Mesenchymal stem cell (in vitro differentiated cells and primary cell): ENCODE measurements around the gene ARL17B.
A peak's percentile ranks its signal among the peaks of the same experiment; 100 is the strongest.
"Not testable (repeated sequence)": the region's sequence is repeated elsewhere in the genome, so short reads cannot be mapped to it uniquely, and the experiment has no call there.

Experiments used
- DNase-seq: peaks from one replicate; pipeline ENCODE4 v3.0.0-alpha.2; 2013
- H2AFZ ChIP-seq: one replicate; pipeline ENCODE4 v1.6.1; 2013; ENCODE audit warnings: low read depth, mild to moderate bottlenecking, control low read depth, inconsistent platforms, low read length, moderate library complexity
- H2AK5ac ChIP-seq: 2 replicates; pipeline ENCODE4 v1.6.1; 2013; ENCODE audit warnings: low read length, moderate library complexity, mild to moderate bottlenecking, inconsistent platforms; ENCODE audit not compliant: severe bottlenecking
- H2BK120ac ChIP-seq: one replicate; pipeline ENCODE4 v1.6.1; 2013; ENCODE audit warnings: low read depth, mild to moderate bottlenecking, inconsistent platforms, low read length, moderate library complexity
- H2BK12ac ChIP-seq, 2 experiments: one replicate each; pipeline ENCODE4 v1.6.1; 2013; ENCODE audit warnings: inconsistent platforms in 2 of 2, low read length in 2 of 2, mild to moderate bottlenecking in 2 of 2, moderate library complexity in 2 of 2, control low read depth in 1 of 2
- H2BK15ac ChIP-seq: one replicate; pipeline ENCODE4 v1.6.1; 2013; ENCODE audit warnings: mild to moderate bottlenecking, low read depth, inconsistent platforms; ENCODE audit not compliant: poor library complexity, severe bottlenecking
- H2BK5ac ChIP-seq: 2 replicates; pipeline ENCODE4 v1.6.1; 2013; ENCODE audit warnings: low read depth, mild to moderate bottlenecking, low read length, control low read depth, inconsistent platforms; ENCODE audit not compliant: poor library complexity, severe bottlenecking
- H3K14ac ChIP-seq, 2 experiments: one replicate each; pipeline ENCODE4 v1.6.1; 2013; ENCODE audit warnings: inconsistent platforms in 2 of 2, low read length in 2 of 2, control low read depth in 1 of 2, mild to moderate bottlenecking in 1 of 2, moderate library complexity in 1 of 2
- H3K18ac ChIP-seq, 2 experiments: one replicate each; pipeline ENCODE4 v1.6.1; 2013; ENCODE audit warnings: inconsistent platforms in 2 of 2, low read length in 2 of 2, control low read depth in 1 of 2, low read depth in 1 of 2, mild to moderate bottlenecking in 1 of 2
- H3K23ac ChIP-seq, 2 experiments: one replicate each; pipeline ENCODE4 v1.6.1; 2013; ENCODE audit warnings: inconsistent platforms in 2 of 2, low read length in 2 of 2, mild to moderate bottlenecking in 2 of 2, moderate library complexity in 2 of 2, control low read depth in 1 of 2
- H3K27ac ChIP-seq: 2 replicates; pipeline ENCODE4 v1.5.1; 2013; ENCODE audit warnings: mild to moderate bottlenecking, moderate library complexity, low read length, control low read depth, inconsistent platforms; ENCODE audit not compliant: poor library complexity, severe bottlenecking
- H3K27me3 ChIP-seq, 2 experiments: 2 replicates each; pipeline versions ENCODE4 v1.6.1 to v1.7.0; 2013; ENCODE audit warnings: low read length in 2 of 2, mild to moderate bottlenecking in 2 of 2, moderate library complexity in 2 of 2, control low read depth in 1 of 2, inconsistent platforms in 1 of 2; ENCODE audit not compliant: control insufficient read depth in 1 of 2, insufficient read depth in 1 of 2
- H3K36me3 ChIP-seq, 2 experiments: 2 replicates each; pipeline versions ENCODE4 v1.6.1 to v1.7.0; 2013; ENCODE audit warnings: low read length in 2 of 2, control low read depth in 1 of 2, inconsistent platforms in 1 of 2, low read depth in 1 of 2, mild to moderate bottlenecking in 1 of 2; ENCODE audit not compliant: insufficient read depth in 2 of 2, control insufficient read depth in 1 of 2
- H3K4ac ChIP-seq, 2 experiments: one replicate each; pipeline ENCODE4 v1.6.1; 2013; ENCODE audit warnings: inconsistent platforms in 2 of 2, low read length in 2 of 2, mild to moderate bottlenecking in 2 of 2, moderate library complexity in 2 of 2, control low read depth in 1 of 2, low read depth in 1 of 2
- H3K4me1 ChIP-seq: 2 replicates; pipeline ENCODE4 v1.6.1; 2013; ENCODE audit warnings: low read depth, low read length, control low read depth; ENCODE audit not compliant: control insufficient read depth, insufficient read depth
- H3K4me2 ChIP-seq: 2 replicates; pipeline ENCODE4 v1.6.1; 2013; ENCODE audit warnings: low read length, mild to moderate bottlenecking, inconsistent platforms; ENCODE audit not compliant: poor library complexity, severe bottlenecking
- H3K4me3 ChIP-seq, 2 experiments: 2 replicates each; pipeline versions ENCODE4 v1.5.1 to v1.7.0; 2013; ENCODE audit warnings: low read length in 2 of 2, mild to moderate bottlenecking in 2 of 2, control low read depth in 1 of 2, low read depth in 1 of 2; ENCODE audit not compliant: insufficient read depth in 1 of 2
- H3K79me1 ChIP-seq: replicated peaks from 2 replicates; pipeline ENCODE4 v1.6.1; 2013; ENCODE audit warnings: mild to moderate bottlenecking, control low read depth, low read length, inconsistent platforms; ENCODE audit not compliant: poor library complexity, severe bottlenecking
- H3K9ac ChIP-seq: 2 replicates; pipeline ENCODE4 v1.7.0; 2013; ENCODE audit warnings: mild to moderate bottlenecking, low read length, moderate library complexity
- H3K9me3 ChIP-seq: 2 replicates; pipeline ENCODE4 v1.7.0; 2013; ENCODE audit warnings: mild to moderate bottlenecking, low read length; ENCODE audit not compliant: control insufficient read depth
- H4K8ac ChIP-seq: one replicate; pipeline ENCODE4 v1.6.1; 2013; ENCODE audit warnings: inconsistent platforms, mild to moderate bottlenecking, low read length, moderate library complexity
- H4K91ac ChIP-seq: one replicate; pipeline ENCODE4 v1.6.1; 2013; ENCODE audit warnings: mild to moderate bottlenecking, low read length, inconsistent platforms
- WGBS: methylation state at CpG from one replicate; pipeline ENCODE4 v1.1.7; 2013; ENCODE audit warnings: mixed read lengths; 5-methylcytosine and 5-hydroxymethylcytosine counted together

ARL17B gene

DNA sequence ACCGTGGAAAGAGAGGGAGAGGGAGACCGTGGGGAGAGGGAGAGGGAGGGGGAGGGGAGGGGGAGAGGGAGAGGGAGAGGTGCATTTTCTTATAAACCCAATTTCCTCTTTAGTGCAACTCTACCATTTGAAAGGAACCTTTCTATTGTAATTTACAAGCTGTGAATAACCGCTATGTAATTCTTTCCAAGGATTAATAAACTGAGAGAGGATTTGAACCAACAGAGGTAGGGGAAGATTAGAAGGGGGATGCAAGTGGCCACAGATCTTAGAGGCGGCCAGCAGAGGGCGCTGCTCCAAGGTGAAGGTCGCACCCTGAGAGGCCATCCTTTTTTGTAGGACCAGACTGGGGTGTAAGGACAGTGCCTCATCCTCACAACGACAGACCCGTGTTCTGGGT, 107.8 kb downstream of the ARL17B start:
- not testable (repeated sequence) for H4K91ac ChIP-seq, H2BK5ac ChIP-seq
- WGBS: 10% methylated on average over 3 of the region's 8 CpGs

DNA sequence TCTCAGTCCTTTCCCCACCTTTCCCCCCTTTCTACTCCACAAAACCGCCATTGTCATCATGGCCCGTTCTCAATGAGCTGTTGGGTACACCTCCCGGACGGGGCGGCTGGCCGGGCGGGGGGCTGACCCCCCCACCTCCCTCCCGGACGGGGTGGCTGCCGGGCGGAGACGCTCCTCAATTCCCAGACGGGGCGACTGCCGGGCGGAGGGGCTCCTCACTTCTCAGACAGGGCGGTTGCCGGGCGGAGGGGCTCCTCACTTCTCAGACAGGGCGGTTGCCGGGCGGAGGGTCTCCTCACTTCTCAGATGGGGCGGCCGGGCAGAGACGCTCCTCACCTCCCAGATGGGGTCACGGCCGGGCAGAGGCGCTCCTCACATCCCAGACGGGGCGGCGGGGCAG, 108.8 kb downstream of the ARL17B start:
- H3K4me2 ChIP-seq, H2AK5ac ChIP-seq, H2BK15ac ChIP-seq, H3K4me1 ChIP-seq, H3K18ac ChIP-seq, H3K4ac ChIP-seq, H3K4me3 ChIP-seq, H3K9me3 ChIP-seq, H3K27me3 ChIP-seq, H2AFZ ChIP-seq, H2BK12ac ChIP-seq, H3K14ac ChIP-seq, H2BK120ac ChIP-seq, H3K9ac ChIP-seq, DNase-seq, H4K8ac ChIP-seq, H3K79me1 ChIP-seq, H4K91ac ChIP-seq, H2BK5ac ChIP-seq, H3K23ac ChIP-seq, H3K27ac ChIP-seq, H3K36me3 ChIP-seq: not testable (repeated sequence)
- WGBS: 98% methylated on average over 9 of the region's 31 CpGs

More for the DNA sequence above, 107.8 kb downstream of the ARL17B start:
- H3K36me3 ChIP-seq, H2AFZ ChIP-seq, H3K23ac ChIP-seq, H4K8ac ChIP-seq, H2AK5ac ChIP-seq, H3K9me3 ChIP-seq, H3K4me1 ChIP-seq, H3K27ac ChIP-seq, H3K18ac ChIP-seq, H2BK12ac ChIP-seq, H3K9ac ChIP-seq, H3K4me3 ChIP-seq, H3K14ac ChIP-seq, H2BK120ac ChIP-seq, H3K4ac ChIP-seq, H2BK15ac ChIP-seq, H3K4me2 ChIP-seq, H3K27me3 ChIP-seq, H3K79me1 ChIP-seq: not testable (repeated sequence)
- peak; percentile 73 for DNase-seq

DNA sequence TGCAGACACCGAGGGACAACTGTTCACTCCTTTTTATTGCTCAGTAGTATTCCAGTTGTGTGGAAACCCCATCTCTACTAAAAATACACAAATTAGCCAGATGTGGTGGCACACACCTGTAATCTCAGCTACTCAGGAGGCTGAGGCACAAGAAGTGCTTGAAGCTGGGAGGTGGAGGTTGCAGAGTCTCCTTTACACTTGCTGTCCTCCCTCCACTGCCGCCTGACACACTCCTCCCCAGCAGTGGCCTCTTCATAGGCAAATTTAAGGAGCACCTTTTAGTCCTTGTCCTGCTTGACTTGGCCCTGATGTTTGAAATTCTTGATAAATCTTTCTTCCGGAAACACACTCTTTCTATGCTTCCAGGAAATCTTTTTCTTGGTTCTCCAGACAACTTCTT, 112.4 kb downstream of the ARL17B start:
- not testable (repeated sequence) for H3K4me1 ChIP-seq, H3K27ac ChIP-seq, H4K91ac ChIP-seq, H3K23ac ChIP-seq, H3K4me3 ChIP-seq, H3K9me3 ChIP-seq, H3K9ac ChIP-seq, H3K36me3 ChIP-seq, H4K8ac ChIP-seq, H2AFZ ChIP-seq, H3K27me3 ChIP-seq, DNase-seq, H3K14ac ChIP-seq, H2BK15ac ChIP-seq, H3K18ac ChIP-seq, H2BK5ac ChIP-seq, H3K79me1 ChIP-seq, H2BK120ac ChIP-seq, H2AK5ac ChIP-seq, H3K4ac ChIP-seq, H3K4me2 ChIP-seq, H2BK12ac ChIP-seq
- WGBS: 93% methylated on average over 3 of the region's 3 CpGs

DNA sequence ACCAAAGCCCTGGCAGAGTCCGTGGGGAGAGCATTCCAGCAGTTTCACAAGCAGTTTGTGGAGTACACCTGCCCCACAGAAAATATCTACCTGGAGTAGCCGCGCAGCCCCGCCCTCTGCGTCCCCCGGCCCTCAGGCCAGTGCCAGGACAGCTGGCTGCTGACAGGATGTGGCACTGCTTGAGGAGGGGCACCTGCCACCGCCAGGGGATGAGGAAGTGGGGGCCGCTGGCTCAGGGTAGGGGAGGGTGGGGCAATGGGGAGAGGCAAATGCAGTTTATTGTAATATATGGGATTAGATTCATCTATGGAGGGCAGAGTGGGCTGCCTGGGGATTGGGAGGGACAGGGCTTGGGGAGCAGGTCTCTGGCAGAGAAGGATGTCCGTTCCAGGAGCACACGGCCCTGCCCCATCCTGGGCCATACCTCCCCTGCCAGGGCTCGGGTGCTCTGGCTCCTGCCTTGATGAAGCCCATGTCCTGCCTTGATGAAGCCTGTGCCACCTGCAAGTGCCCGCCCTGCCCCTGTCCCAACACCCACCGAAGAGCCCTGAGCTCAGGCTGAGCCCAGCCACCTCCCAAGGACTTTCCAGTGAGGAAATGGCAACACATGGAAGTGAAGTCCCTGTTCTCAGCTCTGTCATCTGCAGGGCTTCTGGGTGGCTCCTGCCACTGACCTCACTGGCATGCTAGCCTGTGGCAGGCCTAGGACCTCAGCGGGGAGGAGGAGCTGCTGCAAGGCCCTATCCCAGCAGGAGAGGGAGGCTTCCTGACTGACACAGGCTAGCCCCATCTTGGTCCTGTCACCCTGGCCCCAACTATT, 116.4 kb downstream of the ARL17B start:
- Histone ChIP-seq H4K91ac (peak overlapping the region; percentile 27), H2AFZ (peak overlapping the region; percentile 42)
- H3K23ac ChIP-seq, H3K4me2 ChIP-seq, H4K8ac ChIP-seq, DNase-seq, H2BK120ac ChIP-seq, H3K79me1 ChIP-seq, H3K18ac ChIP-seq, H2BK5ac ChIP-seq, H3K36me3 ChIP-seq, H2AK5ac ChIP-seq, H3K27me3 ChIP-seq, H2BK15ac ChIP-seq, H2BK12ac ChIP-seq, H3K27ac ChIP-seq, H3K9me3 ChIP-seq, H3K4me1 ChIP-seq, H3K9ac ChIP-seq, H3K14ac ChIP-seq, H3K4me3 ChIP-seq, H3K4ac ChIP-seq: not testable (repeated sequence)
- WGBS: 97% methylated on average over 2 of the region's 14 CpGs
